Epithelial cell of alveolus of lung (primary cell): ENCODE results near the gene SLC7A5. TPM values are rescaled to one million over a fixed set of nuclear protein-coding genes. Genes with fewer than 3 reads are reported as not detected.

Source experiments
- total RNA-seq: library from RNA; depleted of rRNA; stranded (reverse); fragments of >200 nt; gene quantifications from 2 replicates; pipeline ENCODE4 v1.2.1, GENCODE V29; 2015

SLC7A5 gene
- 17.7 and 116 TPM in 2 replicates for total RNA-seq

GRCh38 chr16:87869061-87869878 is at the start of gene SLC7A5:
TSS of gene SLC7A5 (minus strand) at chr16:87869507. CDS start at chr16:87869422, 85 bp downstream.

Other genes with a start within 250 kb of the SLC7A5 start
- 10.0 and 12.0 TPM in 2 replicates for gene KLHDC4, start 103.5 kb downstream of the SLC7A5 start, total RNA-seq
- gene CA5A, start 67.0 kb upstream of the SLC7A5 start, total RNA-seq: not detected in 2 replicates
- 17.1 and 20.8 TPM in 2 replicates for gene BANP, start 81.9 kb upstream of the SLC7A5 start, total RNA-seq